Measurements from ENCODE around the gene SOX6. TPM values are rescaled to one million over a fixed set of nuclear protein-coding genes. Genes with fewer than 3 reads are reported as not detected.

Gene SOX6
- polyA plus RNA-seq, 3 donors: not detected

- Histone ChIP-seq H3K9ac (ENCODE audit: insufficient read depth, low read length, poor library complexity, severe bottlenecking) (no peak overlapping the region), H3K4me1 (ENCODE audit: control insufficient read depth in 1 of 2, insufficient read depth in 2 of 2, low read length in 2 of 2) (no peaks in the 10 kb centered on the region), H3K79me2 (ENCODE audit: insufficient read depth, low read length) (no peaks in the 10 kb centered on the region), H3K27me3 (ENCODE audit: control insufficient read depth in 2 of 2, insufficient read depth in 2 of 2, low read length in 2 of 2) (no peaks in the 10 kb centered on the region), H3K27ac (ENCODE audit: low read depth in 1 of 2, low read length in 2 of 2) (no peak overlapping the region), H2AFZ (ENCODE audit: insufficient read depth, low read depth, low read length, poor library complexity, severe bottlenecking) (no peak overlapping the region), H3K9me3 (replicated peaks in 1 of 2; ENCODE audit: control insufficient read depth in 1 of 2, insufficient read depth in 1 of 2, low read length in 2 of 2) (no peaks in the 10 kb centered on the region), H4K20me1 (ENCODE audit: insufficient read depth, low read length) (no peaks in the 10 kb centered on the region), H3K4me2 (replicated peaks; ENCODE audit: extremely low read depth, low read length, poor library complexity, severe bottlenecking) (no peak overlapping the region), H3K36me3 (replicated peaks in 1 of 2; ENCODE audit: control insufficient read depth in 1 of 2, insufficient read depth in 2 of 2, low read length in 2 of 2) (no peaks in the 10 kb centered on the region), H3K4me3 (replicated peaks in 1 of 3; ENCODE audit: low read depth in 2 of 3, low read length in 3 of 3) (no peak overlapping the region)
- Mint-ChIP-seq H3K4me1 (no peaks in the 10 kb centered on the region), H3K27me3 (ENCODE audit: low read depth in 3 of 3) (peaks cover 0 to 2% (median 0%) of the 10 kb centered on the region in 3 donors), H3K36me3 (no peaks in the 10 kb centered on the region), H3K27ac (no peak overlapping the region), H3K4me3 (no peak overlapping the region), H3K9me3 (peaks cover 0 to 2% (median 0%) of the 10 kb centered on the region in 7 donors)
- no peak for TF ChIP-seq CTCF (IDR thresholded peaks at IDR 0.05)
- intact Hi-C loops (cut with micrococcal nuclease): no loop called here
- no peak for DNase-seq
Measured at GRCh38 chr11:16211407-16211806, 144.9 kb downstream of the SOX6 start.

GRCh38 chr11:16204261-16204660 is 152.1 kb downstream of the SOX6 start:
- no peak overlapping the region for H3K4me3 ChIP-seq (replicated peaks in 1 of 3; ENCODE audit: low read depth in 2 of 3, low read length in 3 of 3)
- no peak for DNase-seq
- no peak overlapping the region for H3K9ac ChIP-seq (ENCODE audit: insufficient read depth, low read length, poor library complexity, severe bottlenecking)
- H4K20me1 ChIP-seq (ENCODE audit: insufficient read depth, low read length): no peaks in the 10 kb centered on the region
- TF ChIP-seq CTCF (IDR thresholded peaks at IDR 0.05): no peak
- no peak overlapping the region for H3K4me3 Mint-ChIP-seq
- H3K27ac ChIP-seq (ENCODE audit: low read depth in 1 of 2, low read length in 2 of 2): no peak overlapping the region
- H3K36me3 Mint-ChIP-seq: no peaks in the 10 kb centered on the region
- intact Hi-C loops (cut with micrococcal nuclease): no loop called here
- no peaks in the 10 kb centered on the region for H3K4me1 Mint-ChIP-seq
- no peaks in the 10 kb centered on the region for H3K27me3 ChIP-seq (ENCODE audit: control insufficient read depth in 2 of 2, insufficient read depth in 2 of 2, low read length in 2 of 2)
- no peak overlapping the region for H3K27ac Mint-ChIP-seq
- peaks cover 0 to 2% (median 0%) of the 10 kb centered on the region in 7 donors for H3K9me3 Mint-ChIP-seq
- H2AFZ ChIP-seq (ENCODE audit: insufficient read depth, low read depth, low read length, poor library complexity, severe bottlenecking): no peak overlapping the region
- H3K27me3 Mint-ChIP-seq (ENCODE audit: low read depth in 3 of 3): peaks cover 0 to under 1% (median 0%) of the 10 kb centered on the region in 3 donors
- no peak overlapping the region for H3K4me2 ChIP-seq (replicated peaks; ENCODE audit: extremely low read depth, low read length, poor library complexity, severe bottlenecking)
- H3K79me2 ChIP-seq (ENCODE audit: insufficient read depth, low read length): no peaks in the 10 kb centered on the region
- H3K4me1 ChIP-seq (ENCODE audit: control insufficient read depth in 1 of 2, insufficient read depth in 2 of 2, low read length in 2 of 2): no peaks in the 10 kb centered on the region
- no peaks in the 10 kb centered on the region for H3K36me3 ChIP-seq (replicated peaks in 1 of 2; ENCODE audit: control insufficient read depth in 1 of 2, insufficient read depth in 2 of 2, low read length in 2 of 2)
- no peaks in the 10 kb centered on the region for H3K9me3 ChIP-seq (replicated peaks in 1 of 2; ENCODE audit: control insufficient read depth in 1 of 2, insufficient read depth in 1 of 2, low read length in 2 of 2)
- no CpG with 5 or more reads among the region's 3 CpGs for WGBS (ENCODE audit: insufficient coverage)
